Large intestine (tissue), 3 donors: Measurements from ENCODE around the gene NHSL2. TPM values are rescaled to one million over a fixed set of nuclear protein-coding genes. Genes with fewer than 3 reads are reported as not detected.

ENCODE experiments used
- DNase-seq, 2 donors: peaks; one replicate each; pipeline versions ENCODE4 v3.0.0 to v3.0.0-alpha.2; 2013
- H3K27ac ChIP-seq: one replicate; pipeline ENCODE4 v1.5.1; 2013; ENCODE audit warnings: low read length
- H3K27me3 ChIP-seq: 2 replicates; pipeline ENCODE4 v1.6.1; 2013; ENCODE audit warnings: low read length; ENCODE audit not compliant: control insufficient read depth, insufficient read depth
- H3K36me3 ChIP-seq: 2 replicates; pipeline ENCODE4 v1.6.1; 2013; ENCODE audit warnings: low read length; ENCODE audit not compliant: control insufficient read depth, insufficient read depth
- H3K4me1 ChIP-seq: one replicate; pipeline ENCODE4 v1.6.1; 2013; ENCODE audit warnings: low read length; ENCODE audit not compliant: control insufficient read depth, insufficient read depth
- H3K4me3 ChIP-seq: one replicate; pipeline ENCODE4 v1.5.1; 2013; ENCODE audit warnings: low read length
- H3K9me3 ChIP-seq: one replicate; pipeline ENCODE4 v1.6.1; 2013; ENCODE audit warnings: mild to moderate bottlenecking, low read depth, low read length, moderate library complexity; ENCODE audit not compliant: control insufficient read depth
- WGBS: methylation state at CpG from one replicate; pipeline ENCODE4 v1.1.5; 2013; ENCODE audit warnings: low lambda C conversion rate; ENCODE audit not compliant: insufficient coverage; 5-methylcytosine and 5-hydroxymethylcytosine counted together
- polyA plus RNA-seq: library from polyadenylated mRNA; unstranded; fragments of 120-200 nt; gene quantifications from one replicate; pipeline ENCODE4 v1.2.1, GENCODE V29; 2013

NHSL2 gene
- polyA plus RNA-seq, 1 donor = 3.3 TPM

DNA sequence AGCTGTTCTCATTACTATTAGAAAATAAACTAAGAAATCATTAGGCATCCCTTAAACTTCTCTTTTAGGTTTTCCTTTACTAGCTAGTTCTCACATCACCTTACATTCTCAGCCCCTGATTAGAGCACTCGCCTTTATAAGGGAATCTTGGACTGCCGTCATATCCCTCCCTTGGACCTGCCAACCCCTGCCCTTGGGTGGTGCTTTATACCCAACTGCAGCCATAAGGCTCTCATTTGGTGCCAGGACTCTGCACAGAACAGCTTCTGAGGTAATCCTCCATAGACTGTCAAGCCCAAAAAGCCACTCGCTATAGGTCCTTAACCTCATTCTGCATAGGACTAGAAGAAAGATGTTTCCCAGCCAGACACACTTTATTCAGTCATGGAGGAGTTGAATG is 67.5 kb downstream of the NHSL2 start:
- DNase-seq = no peak
- no peaks in the 10 kb centered on the region for H3K36me3 ChIP-seq
- no peaks in the 10 kb centered on the region for H3K4me1 ChIP-seq
- no peak overlapping the region for H3K27ac ChIP-seq
- H3K9me3 ChIP-seq = no peaks in the 10 kb centered on the region
- WGBS = no CpG with 5 or more reads among the region's 3 CpGs
- H3K4me3 ChIP-seq = no peak overlapping the region
- no peaks in the 10 kb centered on the region for H3K27me3 ChIP-seq

DNA sequence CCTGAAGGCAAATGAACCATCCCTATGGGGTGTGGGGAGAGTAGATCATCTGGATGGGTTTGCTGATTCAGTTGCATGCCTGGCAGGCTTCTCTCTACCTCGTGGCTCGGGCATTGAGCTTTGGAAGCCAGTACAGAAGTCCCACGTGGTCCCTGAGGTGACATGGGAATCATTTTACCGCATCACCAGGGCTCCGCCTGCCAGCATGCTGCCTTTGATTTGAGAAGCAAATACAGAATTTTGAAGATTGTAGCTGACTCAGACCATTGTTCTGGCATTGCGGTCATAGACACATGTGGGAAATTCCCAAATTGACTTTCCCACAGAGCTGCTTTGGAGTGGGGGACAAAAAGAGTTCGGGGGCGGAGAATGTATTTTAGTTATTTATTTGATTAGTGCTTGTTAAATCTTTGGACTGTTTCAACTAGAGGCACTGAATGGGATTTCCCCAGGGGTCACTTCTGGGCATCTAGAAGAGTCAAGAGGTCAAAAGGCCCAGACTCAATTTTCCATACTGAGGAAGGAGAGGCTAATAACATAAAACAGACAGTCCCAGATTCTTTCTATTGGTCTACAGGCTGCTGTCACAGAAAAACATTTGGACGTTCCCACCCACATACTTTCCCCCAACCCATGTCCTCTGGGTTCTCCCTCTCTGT is 79.3 kb downstream of the NHSL2 start:
- Histone ChIP-seq H3K4me1 (no peaks in the 10 kb centered on the region), H3K27ac (no peak overlapping the region), H3K9me3 (no peaks in the 10 kb centered on the region), H3K36me3 (no peaks in the 10 kb centered on the region), H3K27me3 (no peaks in the 10 kb centered on the region), H3K4me3 (no peak overlapping the region)
- 20% methylated on average over 1 of the region's 9 CpGs for whole genome bisulfite sequencing
- no peak for DNase-seq

DNA sequence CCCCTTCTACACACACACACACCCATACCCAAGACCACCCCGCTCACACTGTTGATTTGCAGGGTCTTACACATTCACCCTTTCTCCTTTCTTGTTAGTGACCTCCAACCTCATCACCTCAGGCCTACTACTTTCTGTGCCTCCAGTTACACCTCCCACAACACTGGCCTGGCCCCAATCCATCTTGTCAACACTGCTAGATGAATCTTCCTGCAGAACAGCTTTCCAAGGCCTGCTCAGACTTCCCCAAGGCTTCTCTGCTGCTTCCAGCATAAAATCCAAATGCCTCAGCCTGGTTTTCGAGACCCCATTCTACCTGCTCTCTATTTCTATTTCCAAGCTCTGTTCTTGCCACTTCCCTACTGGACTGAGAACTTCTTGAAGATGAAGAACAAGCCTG is 79.9 kb downstream of the NHSL2 start:
- no CpG with 5 or more reads among the region's 2 CpGs for WGBS
- Histone ChIP-seq H3K27ac (no peak overlapping the region), H3K9me3 (no peaks in the 10 kb centered on the region), H3K36me3 (no peaks in the 10 kb centered on the region), H3K27me3 (no peaks in the 10 kb centered on the region), H3K4me1 (no peaks in the 10 kb centered on the region), H3K4me3 (no peak overlapping the region)
- DNase-seq = no peak

DNA sequence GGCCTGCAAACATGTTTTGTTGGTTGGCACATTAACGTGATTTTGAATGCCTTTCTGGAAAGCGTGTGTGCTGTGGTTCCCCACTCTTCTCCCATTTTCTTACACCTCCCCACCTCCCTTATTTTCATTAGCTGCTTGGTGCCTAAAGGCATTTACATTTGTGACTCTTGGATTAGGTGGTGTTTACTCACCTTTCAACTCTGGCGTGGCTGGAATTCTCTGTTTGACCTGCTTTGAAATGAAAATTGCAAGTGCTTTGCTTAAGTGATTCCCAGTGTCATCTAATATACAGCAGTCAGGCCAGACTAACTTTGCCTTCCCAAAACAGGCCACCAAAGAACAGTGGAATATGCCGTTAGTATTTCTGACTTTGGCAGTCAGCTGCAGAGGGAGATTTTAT is 80.5 kb downstream of the NHSL2 start:
- no peak for DNase-seq
- H3K27me3 ChIP-seq = no peaks in the 10 kb centered on the region
- WGBS = no CpG with 5 or more reads among the region's 4 CpGs
- H3K4me3 ChIP-seq = no peak overlapping the region
- no peaks in the 10 kb centered on the region for H3K4me1 ChIP-seq
- no peak overlapping the region for H3K27ac ChIP-seq
- H3K36me3 ChIP-seq = no peaks in the 10 kb centered on the region
- H3K9me3 ChIP-seq = no peaks in the 10 kb centered on the region

DNA sequence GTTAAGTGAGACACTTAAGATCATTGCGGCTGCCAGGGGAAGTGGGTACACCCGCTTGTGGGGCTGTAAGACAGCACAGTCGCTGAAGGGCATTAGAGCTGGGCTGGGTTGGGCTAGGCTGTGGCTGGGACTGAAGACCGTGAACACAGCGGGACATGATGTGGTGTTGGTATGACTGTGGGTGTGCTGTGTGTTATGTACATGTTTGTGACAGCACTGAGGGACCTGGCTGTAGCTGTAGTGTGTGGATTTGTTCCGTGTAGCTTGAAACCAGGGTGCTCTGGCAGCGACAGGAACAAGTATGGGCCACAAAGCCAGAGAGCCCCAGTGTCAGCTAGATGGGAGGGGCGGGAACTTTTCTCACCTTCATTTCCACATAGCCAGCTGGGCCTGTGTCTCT is 82.1 kb downstream of the NHSL2 start:
- H3K27ac ChIP-seq = no peak overlapping the region
- H3K9me3 ChIP-seq = no peaks in the 10 kb centered on the region
- DNase-seq = no peak
- no peaks in the 10 kb centered on the region for H3K4me1 ChIP-seq
- no peaks in the 10 kb centered on the region for H3K36me3 ChIP-seq
- H3K27me3 ChIP-seq = no peaks in the 10 kb centered on the region
- H3K4me3 ChIP-seq = no peak overlapping the region
- no CpG with 5 or more reads among the region's 8 CpGs for WGBS

DNA sequence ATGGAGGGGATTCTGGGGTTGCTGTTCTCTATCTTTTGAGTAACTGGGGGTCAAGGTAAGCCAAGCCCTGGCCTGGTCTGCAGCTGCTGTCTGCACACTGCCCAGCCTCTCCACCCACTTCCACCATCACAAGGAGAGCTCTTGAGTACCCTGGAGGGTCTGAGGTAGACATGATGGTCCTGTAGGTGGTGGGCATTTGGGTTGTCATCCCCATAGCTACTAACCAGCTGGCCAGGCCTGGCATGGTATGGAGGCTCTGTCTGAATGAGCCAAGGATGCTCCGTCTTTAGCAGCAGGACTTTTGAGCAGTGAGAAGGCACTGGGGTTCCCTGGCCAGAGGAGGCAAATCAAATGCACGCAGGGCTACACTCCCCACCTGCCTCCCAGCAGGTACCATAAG is 82.7 kb downstream of the NHSL2 start:
- Histone ChIP-seq H3K36me3 (no peaks in the 10 kb centered on the region), H3K4me3 (no peak overlapping the region), H3K27ac (no peak overlapping the region), H3K4me1 (no peaks in the 10 kb centered on the region), H3K9me3 (no peaks in the 10 kb centered on the region), H3K27me3 (no peaks in the 10 kb centered on the region)
- no CpG with 5 or more reads among the region's 2 CpGs for WGBS
- DNase-seq = no peak

DNA sequence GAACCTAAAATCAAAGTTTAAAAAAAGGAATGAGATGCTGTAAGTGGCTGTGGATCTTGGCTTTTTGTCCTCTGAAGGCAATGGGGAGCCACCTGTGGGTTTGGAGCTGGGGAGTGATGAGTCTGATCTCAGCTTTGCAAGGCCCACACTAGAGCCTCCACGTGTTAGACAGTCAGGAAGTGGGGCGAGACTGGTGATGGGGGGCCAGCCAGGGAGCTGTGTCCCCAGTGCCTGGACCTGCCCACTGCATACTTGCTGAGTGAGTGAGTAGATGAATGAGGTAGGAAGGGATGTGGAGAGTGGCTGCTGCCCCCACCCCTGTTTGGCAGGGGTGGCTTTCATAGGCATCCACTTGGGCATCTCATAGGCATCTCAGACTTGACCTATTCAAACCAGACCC is 84.0 kb downstream of the NHSL2 start:
- no CpG with 5 or more reads among the region's 2 CpGs for WGBS
- Histone ChIP-seq H3K4me3 (no peak overlapping the region), H3K9me3 (no peaks in the 10 kb centered on the region), H3K4me1 (no peaks in the 10 kb centered on the region), H3K36me3 (no peaks in the 10 kb centered on the region), H3K27me3 (no peaks in the 10 kb centered on the region), H3K27ac (no peak overlapping the region)
- DNase-seq = no peak

DNA sequence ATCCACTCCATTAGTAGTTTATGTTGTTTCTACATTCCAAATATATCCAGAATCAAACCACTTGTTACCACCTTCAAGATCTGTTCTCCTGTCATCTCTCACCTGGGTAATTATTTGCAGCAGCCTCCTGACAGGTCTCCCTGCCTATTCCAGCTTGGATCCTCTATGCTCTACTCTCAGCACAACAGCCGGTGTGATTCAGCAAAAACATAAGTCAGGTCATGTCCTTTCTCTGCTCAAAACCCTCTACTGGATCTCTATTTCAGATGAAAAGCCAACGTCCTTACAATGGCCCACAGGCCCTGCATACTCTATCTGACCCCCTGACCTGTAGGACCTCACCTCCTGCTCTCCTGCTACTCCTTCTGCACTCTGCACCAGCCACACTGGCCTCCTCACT is 84.5 kb downstream of the NHSL2 start:
- WGBS = no CpG with 5 or more reads among the region's 2 CpGs
- H3K4me1 ChIP-seq = no peaks in the 10 kb centered on the region
- H3K27ac ChIP-seq = no peak overlapping the region
- DNase-seq = no peak
- H3K4me3 ChIP-seq = no peak overlapping the region
- no peaks in the 10 kb centered on the region for H3K9me3 ChIP-seq
- H3K36me3 ChIP-seq = no peaks in the 10 kb centered on the region
- H3K27me3 ChIP-seq = no peaks in the 10 kb centered on the region

DNA sequence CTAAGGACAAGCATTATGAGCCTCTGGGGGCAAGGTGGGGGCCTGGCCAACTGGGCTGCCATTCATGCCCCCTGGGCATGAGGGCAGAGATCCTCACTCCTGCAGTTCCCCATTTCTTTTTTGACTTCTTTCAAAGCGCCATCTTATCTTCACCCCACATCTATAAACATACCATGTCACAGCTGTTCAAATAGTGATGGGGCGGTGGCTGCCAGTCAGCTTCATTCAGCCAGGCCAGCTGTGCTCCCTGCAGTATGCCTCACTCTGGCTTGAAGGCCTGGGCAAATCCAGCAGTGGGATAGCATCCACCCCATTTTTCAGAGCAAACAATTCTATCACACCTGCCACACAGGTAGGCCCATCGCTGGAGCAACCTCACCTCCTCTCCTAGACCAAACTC is 85.5 kb downstream of the NHSL2 start:
- Histone ChIP-seq H3K9me3 (no peaks in the 10 kb centered on the region), H3K36me3 (no peaks in the 10 kb centered on the region), H3K4me1 (no peaks in the 10 kb centered on the region), H3K4me3 (no peak overlapping the region), H3K27ac (no peak overlapping the region), H3K27me3 (no peaks in the 10 kb centered on the region)
- no CpG with 5 or more reads among the region's 3 CpGs for WGBS
- DNase-seq = no peak

DNA sequence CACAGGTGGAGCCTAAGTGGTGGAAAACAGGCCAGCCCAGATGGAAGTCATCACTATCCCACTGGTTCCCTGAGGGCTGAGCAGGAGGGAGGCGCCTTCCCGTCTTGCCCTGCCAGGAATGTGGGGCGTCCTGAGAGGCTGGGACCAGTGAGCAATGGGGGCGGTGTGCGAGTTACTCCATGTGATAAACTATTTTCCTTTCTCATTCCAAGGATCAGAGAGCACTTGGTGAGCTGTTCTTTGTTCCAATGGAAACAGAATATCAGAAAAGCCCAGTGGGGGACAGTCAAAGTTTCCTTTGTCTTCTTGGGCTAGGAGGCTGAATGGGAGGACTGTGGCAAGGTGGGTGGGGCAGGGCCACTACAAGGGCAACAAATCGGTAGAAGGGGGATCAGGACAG is 86.2 kb downstream of the NHSL2 start:
- no CpG with 5 or more reads among the region's 6 CpGs for WGBS
- Histone ChIP-seq H3K4me3 (no peak overlapping the region), H3K27ac (no peak overlapping the region), H3K27me3 (no peaks in the 10 kb centered on the region), H3K4me1 (no peaks in the 10 kb centered on the region), H3K9me3 (no peaks in the 10 kb centered on the region), H3K36me3 (no peaks in the 10 kb centered on the region)
- DNase-seq = no peak

DNA sequence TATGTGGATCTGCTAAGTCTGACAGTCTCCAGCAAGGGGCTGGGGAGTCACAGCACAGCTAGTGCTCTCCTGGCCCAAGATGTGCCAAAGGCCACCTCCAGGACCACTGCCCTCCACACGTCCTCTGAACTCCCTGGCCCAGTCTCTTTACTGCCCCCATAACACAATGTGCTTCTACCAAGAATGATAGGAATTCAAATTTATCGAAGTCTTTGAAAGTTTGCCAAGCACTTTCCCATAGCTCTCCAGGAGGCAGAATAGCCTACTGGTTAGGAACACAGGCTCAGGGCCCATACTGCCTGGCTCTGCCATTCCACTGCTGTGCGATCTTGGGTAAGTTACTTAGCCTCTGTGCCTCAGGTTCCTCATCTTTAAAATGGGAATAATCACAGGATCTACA is 86.7 kb downstream of the NHSL2 start:
- H3K4me3 ChIP-seq = no peak overlapping the region
- no peaks in the 10 kb centered on the region for H3K36me3 ChIP-seq
- H3K27ac ChIP-seq = no peak overlapping the region
- no peaks in the 10 kb centered on the region for H3K9me3 ChIP-seq
- no peaks in the 10 kb centered on the region for H3K4me1 ChIP-seq
- no peaks in the 10 kb centered on the region for H3K27me3 ChIP-seq
- DNase-seq = no peak
- WGBS = no CpG with 5 or more reads among the region's 3 CpGs
